ENCODE data around the gene ACP1. TPM values are rescaled to one million over a fixed set of nuclear protein-coding genes. Genes with fewer than 3 reads are reported as not detected.

Gene ACP1
- polyA plus RNA-seq, 1 of the 3 experiments (the other 2 are of a cell fraction), result 88.9 TPM

DNA sequence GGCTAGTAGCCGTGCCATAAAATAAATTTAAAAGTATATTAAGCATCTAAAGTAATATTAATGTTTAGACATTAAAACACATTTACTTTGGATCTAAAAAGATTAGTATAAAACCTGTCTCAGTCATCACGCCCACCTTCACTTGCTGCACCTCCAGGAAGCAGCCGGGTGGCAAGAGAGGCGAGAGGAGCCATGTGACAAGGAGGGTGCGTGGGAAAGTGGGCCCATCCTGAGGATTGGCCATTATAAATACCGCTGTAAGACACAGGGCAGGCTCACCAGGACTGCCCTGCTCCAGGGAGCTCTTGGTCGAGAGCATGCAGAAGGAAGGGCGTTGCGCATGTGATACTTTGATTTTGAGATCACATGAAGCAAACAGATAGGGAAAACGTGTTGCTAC lies 57.6 kb downstream of the ACP1 start:
- H3K36me3 ChIP-seq (replicated peaks in 1 of 2; ENCODE audit: control insufficient read depth in 1 of 2, insufficient read depth in 2 of 2, low read length in 1 of 2), result no peaks in the 10 kb centered on the region
- H3K27me3 ChIP-seq (ENCODE audit: insufficient read depth), result no peaks in the 10 kb centered on the region
- H3K9me2 ChIP-seq, result no peaks in the 10 kb centered on the region
- no peak overlapping the region for H2AFZ ChIP-seq (ENCODE audit: low read depth)
- 36% methylated on average over 10 of the region's 10 CpGs for WGBS (ENCODE audit: low lambda C conversion rate)
- no peaks in the 10 kb centered on the region; a peak in 1 of 4 replicates for H3K4me1 ChIP-seq (ENCODE audit: control insufficient read depth in 1 of 2, insufficient read depth in 2 of 2, low read depth in 1 of 2, low read length in 1 of 2)
- H4K20me1 ChIP-seq (ENCODE audit: insufficient read depth), result no peaks in the 10 kb centered on the region
- H3K4me2 ChIP-seq, result no peak overlapping the region
- ChIA-PET CTCF (interaction anchor here (0.9 to 1.8 kb wide), 2 partner anchors 10 to 315 kb away, joined by 3 to 10 read pairs; no protein-coding TSS in a partner anchor), POLR2A (no interaction called here)
- H3F3A ChIP-seq (replicated peaks; ENCODE audit: insufficient read depth), result no peaks in the 10 kb centered on the region
- H3K79me2 ChIP-seq (ENCODE audit: insufficient read depth), result no peaks in the 10 kb centered on the region
- TF ChIP-seq EZH2phosphoT487 (IDR thresholded peaks at IDR 0.05; ENCODE audit: borderline replicate concordance, low read depth) (no peak), MEF2A (IDR thresholded peaks at IDR 0.05; ENCODE audit: borderline replicate concordance, low read depth) (no peak), NRF1 (IDR thresholded peaks at IDR 0.05; ENCODE audit: low read depth, low read length) (no peak), IRF3 (IDR thresholded peaks at IDR 0.05; ENCODE audit: low read depth, low read length) (no peak), FOSL2 (IDR thresholded peaks at IDR 0.05; ENCODE audit: borderline replicate concordance, low read depth) (no peak), RXRA (IDR thresholded peaks at IDR 0.05; ENCODE audit: borderline replicate concordance, low read depth) (no peak), RAD21 (IDR thresholded peaks at IDR 0.05; ENCODE audit: low read length) (no peak), GATA2 (CRISPR knock-in tag; IDR thresholded peaks at IDR 0.05) (no peak), GABPA (IDR thresholded peaks at IDR 0.05; ENCODE audit: low read depth) (no peak), CHD2 (IDR thresholded peaks at IDR 0.05; ENCODE audit: low read length, partially characterized antibody) (no peak), YY1 (IDR thresholded peaks at IDR 0.05; ENCODE audit: low read depth) (no peak), POLR2AphosphoS5 (IDR thresholded peaks at IDR 0.05; ENCODE audit: low read depth, low read length) (no peak), RCOR1 (IDR thresholded peaks at IDR 0.05; ENCODE audit: low read length) (no peak), RFX5 (IDR thresholded peaks at IDR 0.05; ENCODE audit: low read length) (no peak)
- TF ChIP-seq, protein P1, sequence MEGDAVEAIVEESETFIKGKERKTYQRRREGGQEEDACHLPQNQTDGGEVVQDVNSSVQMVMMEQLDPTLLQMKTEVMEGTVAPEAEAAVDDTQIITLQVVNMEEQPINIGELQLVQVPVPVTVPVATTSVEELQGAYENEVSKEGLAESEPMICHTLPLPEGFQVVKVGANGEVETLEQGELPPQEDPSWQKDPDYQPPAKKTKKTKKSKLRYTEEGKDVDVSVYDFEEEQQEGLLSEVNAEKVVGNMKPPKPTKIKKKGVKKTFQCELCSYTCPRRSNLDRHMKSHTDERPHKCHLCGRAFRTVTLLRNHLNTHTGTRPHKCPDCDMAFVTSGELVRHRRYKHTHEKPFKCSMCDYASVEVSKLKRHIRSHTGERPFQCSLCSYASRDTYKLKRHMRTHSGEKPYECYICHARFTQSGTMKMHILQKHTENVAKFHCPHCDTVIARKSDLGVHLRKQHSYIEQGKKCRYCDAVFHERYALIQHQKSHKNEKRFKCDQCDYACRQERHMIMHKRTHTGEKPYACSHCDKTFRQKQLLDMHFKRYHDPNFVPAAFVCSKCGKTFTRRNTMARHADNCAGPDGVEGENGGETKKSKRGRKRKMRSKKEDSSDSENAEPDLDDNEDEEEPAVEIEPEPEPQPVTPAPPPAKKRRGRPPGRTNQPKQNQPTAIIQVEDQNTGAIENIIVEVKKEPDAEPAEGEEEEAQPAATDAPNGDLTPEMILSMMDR (IDR thresholded peaks at IDR 0.05), result no peak
- TF ChIP-seq, protein P2, sequence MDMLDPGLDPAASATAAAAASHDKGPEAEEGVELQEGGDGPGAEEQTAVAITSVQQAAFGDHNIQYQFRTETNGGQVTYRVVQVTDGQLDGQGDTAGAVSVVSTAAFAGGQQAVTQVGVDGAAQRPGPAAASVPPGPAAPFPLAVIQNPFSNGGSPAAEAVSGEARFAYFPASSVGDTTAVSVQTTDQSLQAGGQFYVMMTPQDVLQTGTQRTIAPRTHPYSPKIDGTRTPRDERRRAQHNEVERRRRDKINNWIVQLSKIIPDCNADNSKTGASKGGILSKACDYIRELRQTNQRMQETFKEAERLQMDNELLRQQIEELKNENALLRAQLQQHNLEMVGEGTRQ (IDR thresholded peaks at IDR 0.05; ENCODE audit: borderline replicate concordance, low read depth, low read length), result no peak
- H3K9ac ChIP-seq, result no peak overlapping the region
- H3K27ac ChIP-seq (ENCODE audit: low read depth in 2 of 2, low read length in 1 of 2), result no peak overlapping the region
- no peak overlapping the region for H3K4me3 ChIP-seq (ENCODE audit: low read depth in 2 of 2, low read length in 1 of 2)
- no peak for DNase-seq
- H3K9me3 ChIP-seq, result no peaks in the 10 kb centered on the region
